HepG2 (cell line): ENCODE results near the gene CD7. TPM values are rescaled to one million over a fixed set of nuclear protein-coding genes. Genes with fewer than 3 reads are reported as not detected.
A peak's percentile ranks its signal among the peaks of the same experiment; 100 is the strongest.

Source experiments
- ETV5 ChIP-seq: IDR thresholded peaks from 2 replicates; pipeline ENCODE4 v1.6.1; 2018; ENCODE audit warnings: missing biosample characterization, missing genetic modification reagents, inconsistent platforms, borderline replicate concordance
- GATAD2A ChIP-seq: IDR thresholded peaks from 2 replicates; pipeline ENCODE4 v1.6.1; 2016
- HDAC2 ChIP-seq: sonication (generic); formaldehyde crosslinking; IDR thresholded peaks from 2 replicates; pipeline ENCODE4 v1.4.0; 2020; ENCODE audit warnings: missing genetic modification reagents
- KMT2A ChIP-seq: sonication (generic); formaldehyde crosslinking; IDR thresholded peaks from 2 replicates; pipeline ENCODE4 v1.4.0; 2020; ENCODE audit warnings: missing genetic modification reagents
- NFKB2 ChIP-seq: sonication (generic); formaldehyde crosslinking; IDR thresholded peaks from 2 replicates; pipeline ENCODE4 v1.4.0; 2020; ENCODE audit warnings: missing genetic modification reagents, borderline replicate concordance
- RCOR2 ChIP-seq: IDR thresholded peaks from 2 replicates; pipeline ENCODE4 v1.6.1; 2016; ENCODE audit warnings: missing biosample characterization, missing genetic modification reagents
- TFAP4 ChIP-seq: sonication (generic); IDR thresholded peaks from 2 replicates; pipeline ENCODE4 v1.6.1; 2016; ENCODE audit warnings: low read depth, borderline replicate concordance
- TFDP1 ChIP-seq: IDR thresholded peaks from 2 replicates; pipeline ENCODE4 v1.6.1; 2016; ENCODE audit warnings: missing compliant biosample characterization, missing genetic modification reagents, borderline replicate concordance
- ZHX2 ChIP-seq, 2 experiments: sonication (generic) in 1 of 2; formaldehyde crosslinking in 1 of 2; IDR thresholded peaks; 2 replicates each; pipeline versions ENCODE4 v1.6.1 to v1.9.0; 2014 to 2022; ENCODE audit warnings: antibody characterized with exemption in 1 of 2, borderline replicate concordance in 1 of 2, inconsistent platforms in 1 of 2, low read depth in 1 of 2, missing genetic modification reagents in 1 of 2
- ZNF280B ChIP-seq: sonication (generic); formaldehyde crosslinking; IDR thresholded peaks from 2 replicates; pipeline ENCODE4 v1.5.0; 2020; ENCODE audit warnings: missing genetic modification reagents, mild to moderate bottlenecking, borderline replicate concordance
- ZNF280D ChIP-seq: sonication (generic); formaldehyde crosslinking; IDR thresholded peaks from 2 replicates; pipeline ENCODE4 v1.5.1; 2020; ENCODE audit warnings: mild to moderate bottlenecking, missing genetic modification reagents
- ZNF883 ChIP-seq: sonication (generic); formaldehyde crosslinking; IDR thresholded peaks from 2 replicates; pipeline ENCODE4 v1.5.1; 2020; ENCODE audit warnings: mild to moderate bottlenecking, missing genetic modification reagents; ENCODE audit errors: not compliant biosample characterization
- polyA plus RNA-seq, 8 experiments: library from polyadenylated mRNA; depleted of rRNA in 3 of 8; stranded (reverse) in 7 of 8; unstranded in 1 of 8; fragments of >200 nt; fragmentation: Illumina TruSeq in 4 of 8; extraction: Trizol in 4 of 8; gene quantifications; 2 replicates each; pipeline versions ENCODE4 v1.2.1 to v1.2.3, GENCODE V29; 2011 to 2016; ENCODE audit warnings: low read depth in 4 of 8, missing spikeins in 1 of 8, mixed read lengths in 1 of 8; ENCODE audit not compliant: insufficient read depth in 1 of 8
- total RNA-seq, 5 experiments: library from RNA; depleted of rRNA; stranded (reverse); fragments of >200 nt; fragmentation: Illumina TruSeq; extraction: Trizol; gene quantifications; 2 replicates each; pipeline ENCODE4 v1.2.3, GENCODE V29; 2016; ENCODE audit warnings: low read depth in 1 of 5

The CD7 gene
- total and polyA plus RNA-seq, 2 of the 13 experiments (the other 11 are each of a cell fraction or from before 2014, with no cell fraction given), result 67.6 to 76.4 TPM

- TF ChIP-seq KMT2A, result peak; percentile 47; the same call in 1 of the 2 replicates
- peak; percentile 71; the same call in 1 of the 2 replicates for TF ChIP-seq ZNF280B (CRISPR knock-in tag)
- peak; percentile 61 for TF ChIP-seq ZNF883 (CRISPR knock-in tag)
- peak; percentile 91 for TF ChIP-seq HDAC2 (CRISPR knock-in tag)
- TF ChIP-seq ZNF280D (CRISPR knock-in tag), result peak; percentile 91; the same call in 1 of the 2 replicates
- TF ChIP-seq RCOR2, result no peak
- peak; percentile 93 for TF ChIP-seq GATAD2A
- peak; percentile 79; the same call in 1 of the 2 replicates for TF ChIP-seq ETV5 (CRISPR knock-in tag)
- peak; percentile 40; the same call in 1 of the 2 replicates for TF ChIP-seq TFAP4
- TF ChIP-seq ZHX2 (IDR thresholded peaks at IDR 0.05; ENCODE audit: low read depth), result no peak
- no peak for TF ChIP-seq ZHX2 (CRISPR knock-in tag; IDR thresholded peaks at IDR 0.05; ENCODE audit: borderline replicate concordance)
- peak; percentile 47; the same call in 1 of the 2 replicates for TF ChIP-seq TFDP1 (CRISPR knock-in tag)
- peak; percentile 49; the same call in 1 of the 2 replicates for TF ChIP-seq NFKB2 (CRISPR knock-in tag)
These were observed 14.1 kb downstream of the CD7 start (continued) for GRCh38 chr17:82302991-82303943.
